ENCODE data around the gene CACNA1E. TPM values are rescaled to one million over a fixed set of nuclear protein-coding genes. Genes with fewer than 3 reads are reported as not detected.

The CACNA1E gene
- total RNA-seq, 1 donor from 2014 or later: 0.08 TPM

- H3K4me3 ChIP-seq (ENCODE audit: low read depth, low read length): no peak overlapping the region
- no peaks in the 10 kb centered on the region for H3K27me3 ChIP-seq (ENCODE audit: control insufficient read depth, insufficient read depth, low read length)
- H3K36me3 ChIP-seq (ENCODE audit: control insufficient read depth, insufficient read depth, low read length): no peaks in the 10 kb centered on the region
- no peak for DNase-seq (ENCODE audit: low read depth)
- no peak for TF ChIP-seq CTCF (IDR thresholded peaks at IDR 0.05; ENCODE audit: insufficient read depth, low read length, poor library complexity, severe bottlenecking)
These were observed 40.0 kb upstream of the CACNA1E start for GRCh38 chr1:181443231-181443853.

GRCh38 chr1:181445436-181445835 lies 37.9 kb upstream of the CACNA1E start:
- Histone ChIP-seq H3K27me3 (ENCODE audit: control insufficient read depth, insufficient read depth, low read length) (no peaks in the 10 kb centered on the region), H3K36me3 (ENCODE audit: control insufficient read depth, insufficient read depth, low read length) (no peaks in the 10 kb centered on the region), H3K4me3 (ENCODE audit: low read depth, low read length) (no peak overlapping the region)
- TF ChIP-seq CTCF (IDR thresholded peaks at IDR 0.05; ENCODE audit: insufficient read depth, low read length, poor library complexity, severe bottlenecking): no peak
- DNase-seq (ENCODE audit: low read depth): no peak

DNA sequence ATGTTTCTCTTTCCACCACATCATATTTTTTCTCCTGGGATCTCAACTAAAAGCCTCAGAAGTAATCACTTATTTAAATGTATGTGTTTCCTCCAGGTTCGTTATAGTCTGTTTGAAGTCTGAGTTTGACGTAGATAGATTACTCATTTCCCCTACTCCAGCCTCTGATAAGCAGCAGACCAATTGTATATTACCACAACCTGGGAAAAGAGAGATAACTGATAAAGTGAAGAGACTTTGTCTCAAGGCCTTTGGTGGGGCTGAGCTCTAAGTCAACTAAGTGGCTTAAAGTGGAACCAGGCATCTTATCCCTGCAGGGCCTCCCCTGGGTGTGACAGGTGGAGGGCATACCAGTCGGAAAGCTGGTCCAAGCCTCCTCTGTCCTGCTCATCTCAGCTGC lies 34.9 kb upstream of the CACNA1E start:
- H3K4me3 ChIP-seq (ENCODE audit: low read depth, low read length): no peak overlapping the region
- TF ChIP-seq CTCF (IDR thresholded peaks at IDR 0.05; ENCODE audit: insufficient read depth, low read length, poor library complexity, severe bottlenecking): no peak
- H3K36me3 ChIP-seq (ENCODE audit: control insufficient read depth, insufficient read depth, low read length): no peaks in the 10 kb centered on the region
- H3K27me3 ChIP-seq (ENCODE audit: control insufficient read depth, insufficient read depth, low read length): no peaks in the 10 kb centered on the region
- DNase-seq (ENCODE audit: low read depth): no peak

- no peak overlapping the region for H3K4me3 ChIP-seq (ENCODE audit: low read depth, low read length)
- TF ChIP-seq CTCF (IDR thresholded peaks at IDR 0.05; ENCODE audit: insufficient read depth, low read length, poor library complexity, severe bottlenecking): no peak
- H3K36me3 ChIP-seq (ENCODE audit: control insufficient read depth, insufficient read depth, low read length): no peaks in the 10 kb centered on the region
- DNase-seq (ENCODE audit: low read depth): no peak
- H3K27me3 ChIP-seq (ENCODE audit: control insufficient read depth, insufficient read depth, low read length): no peaks in the 10 kb centered on the region
These were observed 31.6 kb upstream of the CACNA1E start for GRCh38 chr1:181451661-181452230.

- no peak for TF ChIP-seq CTCF (IDR thresholded peaks at IDR 0.05; ENCODE audit: insufficient read depth, low read length, poor library complexity, severe bottlenecking)
- Histone ChIP-seq H3K4me3 (ENCODE audit: low read depth, low read length) (no peak overlapping the region), H3K27me3 (ENCODE audit: control insufficient read depth, insufficient read depth, low read length) (no peaks in the 10 kb centered on the region), H3K36me3 (ENCODE audit: control insufficient read depth, insufficient read depth, low read length) (no peaks in the 10 kb centered on the region)
- no peak for DNase-seq (ENCODE audit: low read depth)
These were observed 30.6 kb upstream of the CACNA1E start for GRCh38 chr1:181452746-181453145.
